Endometrium (tissue), 2 donors: ENCODE measurements around the gene CYP4Z1.
"Not testable (repeated sequence)": the region's sequence is repeated elsewhere in the genome, so short reads cannot be mapped to it uniquely, and the experiment has no call there.

Source experiments
- FAIRE-seq: peaks from 2 replicates; lab custom pipeline; 2012; peaks lifted over from hg19 to GRCh38; lab: Jason Lieb, UNC
- donor health status: control.
- donor health status: control.

The CYP4Z1 gene, protein sequence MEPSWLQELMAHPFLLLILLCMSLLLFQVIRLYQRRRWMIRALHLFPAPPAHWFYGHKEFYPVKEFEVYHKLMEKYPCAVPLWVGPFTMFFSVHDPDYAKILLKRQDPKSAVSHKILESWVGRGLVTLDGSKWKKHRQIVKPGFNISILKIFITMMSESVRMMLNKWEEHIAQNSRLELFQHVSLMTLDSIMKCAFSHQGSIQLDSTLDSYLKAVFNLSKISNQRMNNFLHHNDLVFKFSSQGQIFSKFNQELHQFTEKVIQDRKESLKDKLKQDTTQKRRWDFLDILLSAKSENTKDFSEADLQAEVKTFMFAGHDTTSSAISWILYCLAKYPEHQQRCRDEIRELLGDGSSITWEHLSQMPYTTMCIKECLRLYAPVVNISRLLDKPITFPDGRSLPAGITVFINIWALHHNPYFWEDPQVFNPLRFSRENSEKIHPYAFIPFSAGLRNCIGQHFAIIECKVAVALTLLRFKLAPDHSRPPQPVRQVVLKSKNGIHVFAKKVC

DNA sequence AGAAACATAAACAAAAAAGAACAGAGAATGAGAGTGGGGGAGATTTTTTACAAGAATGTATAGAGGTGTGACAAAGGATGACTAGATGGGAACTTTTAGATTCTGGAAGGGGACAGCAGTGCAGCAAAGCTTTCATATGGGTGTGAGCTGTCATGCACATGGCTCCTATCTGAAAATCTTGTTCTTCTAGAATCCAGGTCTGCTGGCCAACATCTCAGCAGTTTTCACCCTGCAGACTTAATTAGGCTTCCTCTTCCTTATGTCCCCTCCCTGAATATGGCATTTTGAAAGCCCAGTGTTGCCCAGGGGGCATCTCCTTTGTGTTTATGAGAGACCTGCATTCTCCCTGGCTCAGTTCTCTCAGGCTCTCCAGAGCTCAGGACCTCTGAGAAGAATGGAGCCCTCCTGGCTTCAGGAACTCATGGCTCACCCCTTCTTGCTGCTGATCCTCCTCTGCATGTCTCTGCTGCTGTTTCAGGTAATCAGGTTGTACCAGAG is at the start of gene CYP4Z1:
TSS of gene CYP4Z1 (plus strand) at position 135 of the 498 bp plus-strand sequence. CDS start at position 395, 260 bp downstream.
- FAIRE-seq, result no peak

- FAIRE-seq, result no peak
These were observed 46.0 kb upstream of the CYP4Z1 start for GRCh38 chr1:47021070-47021469.

DNA sequence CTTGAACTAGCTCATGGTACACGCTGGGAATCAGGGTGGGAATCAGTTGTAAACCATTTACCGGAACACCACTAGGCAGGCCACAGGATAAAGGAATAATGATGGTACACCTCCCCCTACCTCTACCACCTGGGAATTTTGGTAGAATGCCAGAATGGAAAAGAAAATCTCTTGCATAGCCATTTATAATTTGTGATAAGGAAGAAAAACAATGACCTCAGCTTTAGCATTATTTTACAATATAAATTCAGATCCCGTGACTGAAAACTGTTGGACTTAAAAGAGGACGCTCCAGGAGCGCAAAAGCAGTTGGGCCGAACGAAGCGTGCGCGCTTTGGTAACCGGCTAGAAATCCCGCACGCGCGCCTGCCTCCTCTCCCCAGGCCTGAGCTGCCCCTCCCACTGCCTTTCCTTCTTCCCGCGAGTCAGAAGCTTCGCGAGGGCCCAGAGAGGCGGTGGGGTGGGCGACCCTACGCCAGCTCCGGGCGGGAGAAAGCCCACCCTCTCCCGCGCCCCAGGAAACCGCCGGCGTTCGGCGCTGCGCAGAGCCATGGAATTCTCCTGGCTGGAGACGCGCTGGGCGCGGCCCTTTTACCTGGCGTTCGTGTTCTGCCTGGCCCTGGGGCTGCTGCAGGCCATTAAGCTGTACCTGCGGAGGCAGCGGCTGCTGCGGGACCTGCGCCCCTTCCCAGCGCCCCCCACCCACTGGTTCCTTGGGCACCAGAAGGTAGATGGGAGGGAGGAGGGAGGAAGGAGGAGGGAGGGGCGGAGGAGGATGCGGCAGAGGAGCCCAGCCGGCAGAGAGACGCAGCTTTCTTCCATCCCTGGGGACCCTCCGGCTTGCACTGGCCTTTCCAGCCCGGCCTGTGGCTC is 43.5 kb upstream of the CYP4Z1 start, which contains the start of gene CYP4X1:
TSS of gene CYP4X1 (plus strand) at position 402 of the 873 bp plus-strand sequence. CDS start at position 551, 149 bp downstream.
- FAIRE-seq, result no peak

GRCh38 chr1:47024141-47024801 is 42.8 kb upstream of the CYP4Z1 start:
- FAIRE-seq, result no peak

DNA sequence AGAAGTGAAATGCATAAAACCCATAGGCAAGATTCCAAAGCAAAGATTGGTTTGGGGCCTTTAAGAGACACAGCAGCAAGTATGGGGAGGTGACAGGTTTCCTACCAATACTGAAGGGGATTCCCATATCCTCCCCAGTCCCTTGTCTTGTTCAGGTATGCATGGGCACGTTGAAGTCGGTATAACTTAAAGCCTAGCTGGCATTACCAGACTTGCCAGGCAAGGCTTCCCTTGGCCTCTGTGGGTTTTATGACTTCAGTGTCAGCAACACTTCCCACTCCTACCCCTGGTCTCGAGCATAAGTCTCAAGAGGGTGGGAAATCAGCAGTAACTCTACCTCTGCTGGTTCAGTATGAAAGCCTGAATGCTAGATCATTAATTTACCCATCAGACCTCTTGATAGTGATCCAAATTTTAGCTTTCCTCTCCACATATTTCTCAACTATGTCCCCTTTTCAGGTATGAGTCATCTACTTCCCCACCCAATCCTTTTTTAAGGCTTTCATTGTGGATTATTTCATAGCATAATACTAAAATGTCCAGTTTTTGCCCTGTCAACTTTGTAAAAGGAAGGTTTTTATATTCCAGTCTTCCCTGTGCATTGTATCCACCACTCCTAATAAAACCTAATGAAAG is 36.7 kb upstream of the CYP4Z1 start:
- no peak for FAIRE-seq

DNA sequence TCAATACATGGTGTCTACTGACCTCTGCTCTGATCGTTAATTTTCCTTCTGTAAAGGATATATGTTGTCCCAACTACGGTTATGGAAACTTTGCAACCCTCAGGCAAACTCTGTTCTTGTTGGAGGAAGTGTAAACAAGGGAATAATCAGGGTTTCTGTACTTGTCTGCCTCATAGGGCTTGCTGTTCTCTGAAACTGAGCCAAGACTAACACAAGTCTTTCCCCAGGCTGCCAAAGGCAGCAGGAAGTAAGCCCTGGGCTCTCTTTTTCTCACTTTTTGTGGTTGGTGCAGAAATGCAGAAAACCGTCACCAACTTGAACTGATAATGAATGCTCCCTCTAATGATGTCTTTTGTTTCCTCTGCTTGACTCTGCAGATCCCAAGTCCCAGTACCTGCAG is 36.0 kb upstream of the CYP4Z1 start:
- FAIRE-seq, result no peak

DNA sequence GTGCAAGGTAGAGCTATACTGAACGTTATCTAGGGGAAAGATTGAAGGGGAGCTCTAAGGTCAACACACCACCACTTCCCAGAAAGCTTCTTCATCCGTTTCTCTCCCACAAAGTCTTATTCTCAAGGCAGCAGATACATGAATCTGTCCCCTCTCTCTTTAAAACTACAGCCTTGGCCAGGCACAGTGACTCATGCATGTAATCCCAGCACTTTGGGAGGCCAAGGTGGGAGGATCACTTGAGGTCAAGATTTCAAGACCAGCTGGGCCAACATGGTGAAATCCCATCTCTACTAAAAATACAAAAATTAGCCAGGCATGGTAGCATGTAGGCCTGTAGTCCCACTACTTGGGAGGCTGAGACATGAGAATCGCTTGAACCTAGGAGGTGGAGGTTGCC is 35.4 kb upstream of the CYP4Z1 start:
- no peak for FAIRE-seq

- no peak for FAIRE-seq
These were observed 30.3 kb upstream of the CYP4Z1 start for GRCh38 chr1:47036764-47037163.

DNA sequence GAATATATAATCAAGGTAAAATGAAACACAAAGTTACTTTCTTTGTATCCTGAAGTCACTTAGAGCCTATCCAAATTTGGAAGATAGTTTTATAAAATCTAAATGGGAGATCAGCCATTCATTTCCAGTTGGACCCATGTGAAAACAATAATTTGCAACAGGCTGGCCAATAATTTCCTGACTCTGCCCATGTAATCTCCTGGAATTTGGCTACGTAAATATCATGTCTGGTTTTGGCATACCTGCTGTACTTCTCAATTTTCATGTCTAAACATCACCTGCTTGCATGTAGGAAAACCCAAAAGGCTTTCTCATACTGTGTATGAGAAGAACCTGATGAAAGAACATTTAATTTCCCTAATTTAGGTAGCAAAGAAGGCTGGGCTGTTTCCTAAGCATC is 7.7 kb upstream of the CYP4Z1 start:
- FAIRE-seq, result no peak

DNA sequence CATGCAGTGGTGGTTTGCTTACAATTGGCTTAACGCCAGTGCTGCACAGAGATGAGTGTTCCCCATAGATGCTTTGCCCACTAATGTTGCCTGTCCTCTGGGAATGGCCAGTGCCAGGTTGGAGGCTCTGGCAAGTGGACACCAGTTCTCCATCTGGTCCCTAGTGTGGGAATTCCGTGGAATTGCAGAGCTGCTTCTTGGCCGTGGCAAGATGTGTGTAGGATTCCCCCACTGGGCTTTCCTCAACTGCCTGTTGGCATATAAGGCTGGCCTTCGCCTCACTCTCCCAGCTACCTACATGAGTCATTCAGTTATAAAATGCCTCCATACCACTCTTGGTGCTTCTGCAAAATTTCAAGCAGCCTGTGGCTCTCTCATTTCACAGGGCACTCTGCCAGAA is 2.0 kb downstream of the CYP4Z1 start:
- not testable (repeated sequence) for FAIRE-seq

DNA sequence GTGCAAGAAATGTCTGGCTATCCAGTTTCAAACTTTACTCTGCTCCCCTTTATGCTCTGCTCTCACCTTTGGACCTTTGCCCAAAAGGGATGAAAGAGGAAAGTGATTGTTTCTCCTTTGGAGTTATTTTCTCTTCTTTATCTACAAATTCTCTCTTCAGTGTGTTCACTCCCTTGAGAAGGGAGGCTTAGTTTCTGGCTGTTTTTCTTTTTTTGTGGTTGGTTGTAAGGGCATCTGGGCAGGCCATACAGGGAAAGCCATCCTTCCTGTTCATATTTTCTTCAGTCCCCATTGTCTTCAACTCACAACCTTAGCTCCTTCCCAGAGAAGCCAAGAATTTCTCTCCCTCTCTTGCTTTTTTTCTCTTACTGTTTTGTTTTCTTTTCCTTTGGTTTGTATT is 2.5 kb downstream of the CYP4Z1 start:
- FAIRE-seq, result peak; percentile 29

DNA sequence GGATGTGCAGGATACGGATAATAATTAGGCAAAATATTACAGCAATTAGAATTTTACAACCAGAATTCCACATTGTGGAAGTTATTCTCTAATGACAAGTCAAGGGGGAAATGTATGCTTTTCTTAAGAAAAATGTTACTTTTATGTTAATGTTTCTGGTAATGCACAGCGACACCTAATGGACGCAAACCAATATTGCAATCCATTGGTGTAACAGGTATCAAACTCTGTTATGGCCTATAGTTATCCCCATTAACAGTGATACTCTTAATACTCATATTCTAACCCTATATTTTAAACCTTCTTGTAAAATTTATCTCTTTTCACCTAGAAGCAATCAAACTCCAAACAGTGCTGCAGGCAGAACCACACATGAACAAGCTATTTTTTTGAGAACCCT is 22.3 kb downstream of the CYP4Z1 start:
- not testable (repeated sequence) for FAIRE-seq

DNA sequence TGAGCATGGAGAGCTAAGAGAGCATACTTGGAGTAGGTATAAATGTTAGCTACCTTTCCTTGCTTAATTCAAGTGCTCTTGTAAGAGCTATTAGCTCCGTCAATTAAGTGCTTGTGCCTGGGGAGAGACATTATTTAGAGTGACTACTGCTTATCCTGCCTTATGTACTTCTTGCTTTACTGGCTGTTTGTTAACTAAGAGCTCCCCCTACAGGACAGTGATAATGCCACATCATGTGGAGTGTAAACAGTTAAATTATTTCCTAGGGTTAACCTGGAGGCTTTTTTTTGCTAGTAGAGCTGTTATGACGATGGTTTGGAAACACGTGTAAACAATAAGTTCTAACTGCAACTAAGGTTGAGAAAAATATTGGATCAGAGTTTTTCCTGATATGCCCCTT is 24.4 kb downstream of the CYP4Z1 start:
- not testable (repeated sequence) for FAIRE-seq

- no peak for FAIRE-seq
These were observed 37.8 kb downstream of the CYP4Z1 start for GRCh38 chr1:47104816-47105215.

- FAIRE-seq, result no peak
These were observed 39.8 kb downstream of the CYP4Z1 start for GRCh38 chr1:47106792-47107191.

GRCh38 chr1:47107851-47108574 is 41.0 kb downstream of the CYP4Z1 start:
- not testable (repeated sequence) for FAIRE-seq

GRCh38 chr1:47109482-47109881 is 42.5 kb downstream of the CYP4Z1 start:
- not testable (repeated sequence) for FAIRE-seq

- no peak for FAIRE-seq
These were observed 46.1 kb downstream of the CYP4Z1 start for GRCh38 chr1:47113178-47113577.

DNA sequence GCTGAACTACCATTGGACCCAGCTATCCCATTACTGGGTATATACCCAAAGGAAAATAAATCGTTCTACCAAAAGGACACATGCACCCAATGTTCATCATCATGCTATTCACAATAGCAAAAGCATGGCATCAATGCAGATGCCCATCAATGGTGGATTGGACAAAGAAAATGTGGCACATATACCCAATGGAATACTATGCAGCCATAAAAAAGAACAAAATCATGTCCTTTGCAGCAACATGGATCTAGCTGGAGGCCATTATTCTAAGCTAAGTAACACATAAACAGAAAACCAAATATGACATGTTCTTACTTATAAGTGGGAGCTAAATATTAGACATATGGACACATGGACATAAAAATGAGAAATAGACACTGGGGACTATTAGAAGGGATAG is 54.0 kb downstream of the CYP4Z1 start:
- not testable (repeated sequence) for FAIRE-seq

DNA sequence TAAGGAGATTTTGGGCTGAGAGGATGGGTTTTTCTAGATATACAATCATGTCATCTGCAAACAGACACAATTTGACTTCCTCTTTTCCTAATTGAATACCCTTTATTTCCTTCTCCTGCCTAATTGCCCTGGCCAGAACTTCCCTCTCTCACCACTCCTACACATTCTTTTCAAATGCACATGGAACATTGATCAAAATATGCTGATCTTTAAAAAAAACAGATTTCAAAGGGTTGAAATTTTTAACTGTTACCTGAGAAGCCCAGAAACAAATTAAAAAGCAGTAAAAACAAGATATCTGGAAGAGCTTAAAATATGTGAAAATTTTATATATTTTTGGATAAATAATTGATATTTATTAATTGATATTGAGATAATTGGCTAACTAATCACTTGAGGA is 57.8 kb downstream of the CYP4Z1 start:
- not testable (repeated sequence) for FAIRE-seq

- FAIRE-seq, result not testable (repeated sequence)
These were observed 60.0 kb downstream of the CYP4Z1 start for GRCh38 chr1:47126997-47127396.
